Endothelial cell of umbilical vein (primary cell): Measurements from ENCODE around the gene THTPA. TPM values are rescaled to one million over a fixed set of nuclear protein-coding genes. Genes with fewer than 3 reads are reported as not detected.

ENCODE experiments used
- BruUV-seq: library from RNA; stranded (reverse); fragments of 400-500 nt; replicated peaks from 2 replicates; lab custom pipeline; 2021; lab: Mats Ljungman, UMichigan
- CTCF ChIA-PET: fragments of 300-600, 350-600 bp; sonication (Branson Sonifier 250); formaldehyde crosslinking; loops from one replicate; lab custom pipeline; 2021; ENCODE audit warnings: antibody characterized with exemption, inconsistent platforms; lab: Charles Lee
- POLR2A ChIA-PET: fragments of 300-600, 350-600 bp; sonication (Branson Sonifier 250); formaldehyde crosslinking; loops from one replicate; lab custom pipeline; 2021; ENCODE audit warnings: antibody characterized with exemption, inconsistent platforms; lab: Charles Lee
- DNase-seq: peaks from one replicate; pipeline ENCODE4 v3.0.0-alpha.2; 2011; ENCODE audit warnings: low read depth, low spot score
- FAIRE-seq: peaks from 2 replicates; lab custom pipeline; 2011; peaks lifted over from hg19 to GRCh38; lab: Jason Lieb, UNC
- H2AFZ ChIP-seq: 2 replicates; pipeline ENCODE4 v1.6.0; 2012; ENCODE audit warnings: low read depth, low read length, control low read depth, inconsistent platforms
- H3K27ac ChIP-seq: 2 replicates; pipeline ENCODE4 v1.5.1; 2011; ENCODE audit warnings: low read depth, mild to moderate bottlenecking, control low read depth, low read length, moderate library complexity; ENCODE audit not compliant: insufficient read depth
- H3K27me3 ChIP-seq, 2 experiments: 2 replicates each; pipeline versions ENCODE4 v1.6.0 to v1.6.1; 2011; ENCODE audit warnings: low read length in 2 of 2, mixed read lengths in 1 of 2; ENCODE audit not compliant: control insufficient read depth in 2 of 2, insufficient read depth in 2 of 2
- H3K36me3 ChIP-seq, 2 experiments: 2 replicates in 1 of 2; 3 replicates in 1 of 2; pipeline ENCODE4 v1.5.1; 2011; ENCODE audit warnings: low read length in 2 of 2, mild to moderate bottlenecking in 1 of 2, moderate library complexity in 1 of 2; ENCODE audit not compliant: control insufficient read depth in 2 of 2, insufficient read depth in 2 of 2; ENCODE audit errors: extremely low read depth in 1 of 2
- H3K4me1 ChIP-seq: 3 replicates; pipeline ENCODE4 v1.5.1; 2011; ENCODE audit warnings: mild to moderate bottlenecking, low read length; ENCODE audit not compliant: control insufficient read depth, insufficient read depth; ENCODE audit errors: extremely low read depth
- H3K4me2 ChIP-seq: 2 replicates; pipeline ENCODE4 v1.6.1; 2011; ENCODE audit warnings: low read length, control low read depth, mixed read lengths; ENCODE audit not compliant: insufficient read depth
- H3K4me3 ChIP-seq, 3 experiments: fragments of 200-600 bp in 1 of 3; sonication (generic), shearing (Covaris generic) in 1 of 3; replicated peaks in 1 of 3; 2 replicates each; pipeline ENCODE4 v1.5.1; 2011 to 2016; ENCODE audit warnings: control low read depth in 3 of 3, low read length in 3 of 3, mild to moderate bottlenecking in 2 of 3, inconsistent platforms in 1 of 3, low read depth in 1 of 3, moderate library complexity in 1 of 3; ENCODE audit not compliant: insufficient read depth in 1 of 3
- H3K79me2 ChIP-seq: 2 replicates; pipeline ENCODE4 v1.6.0; 2012; ENCODE audit warnings: low read length, inconsistent platforms; ENCODE audit not compliant: control insufficient read depth, insufficient read depth
- H3K9ac ChIP-seq: replicated peaks from 2 replicates; pipeline ENCODE3; 2011; ENCODE audit warnings: low read length, control low read depth; ENCODE audit not compliant: insufficient read depth; ENCODE audit errors: extremely low read depth
- H3K9me1 ChIP-seq: replicated peaks from 3 replicates; pipeline ENCODE4 v1.6.0; 2011; ENCODE audit warnings: mild to moderate bottlenecking, low read length; ENCODE audit not compliant: control insufficient read depth, insufficient read depth; ENCODE audit errors: extremely low read depth
- H3K9me3 ChIP-seq: replicated peaks from 2 replicates; pipeline ENCODE4 v1.5.1; 2012; ENCODE audit warnings: low read length, inconsistent platforms; ENCODE audit not compliant: control insufficient read depth, insufficient read depth
- H4K20me1 ChIP-seq: replicated peaks from 2 replicates; pipeline ENCODE3; 2011; ENCODE audit warnings: mild to moderate bottlenecking, low read length; ENCODE audit not compliant: control insufficient read depth, insufficient read depth; ENCODE audit errors: extremely low read depth
- CTCF ChIP-seq, 2 donors: IDR thresholded peaks; 1 replicate in 1 of 2; 2 replicates in 1 of 2; pipeline ENCODE4 v1.5.1; 2011; ENCODE audit warnings: low read length in 2 of 2, mild to moderate bottlenecking in 2 of 2, moderate library complexity in 2 of 2, control low read depth in 1 of 2, inconsistent platforms in 1 of 2, low read depth in 1 of 2; ENCODE audit not compliant: insufficient read depth in 1 of 2; ENCODE audit errors: extremely low read depth in 1 of 2
- EZH2 ChIP-seq: IDR thresholded peaks from 2 replicates; pipeline ENCODE4 v1.6.1; 2012; ENCODE audit warnings: borderline replicate concordance, low read depth, mild to moderate bottlenecking, moderate library complexity, low read length, inconsistent platforms; ENCODE audit not compliant: severe bottlenecking
- FOS ChIP-seq: IDR thresholded peaks from 2 replicates; pipeline ENCODE4 v1.6.1; 2011; ENCODE audit warnings: mild to moderate bottlenecking, low read length, moderate library complexity, borderline replicate concordance; ENCODE audit not compliant: insufficient read depth
- GATA2 ChIP-seq: IDR thresholded peaks from 2 replicates; pipeline ENCODE4 v1.7.0; 2011; ENCODE audit warnings: low read depth, mild to moderate bottlenecking, moderate library complexity, mixed read lengths, low read length; ENCODE audit not compliant: insufficient read length, insufficient read depth
- JUN ChIP-seq: IDR thresholded peaks from 2 replicates; pipeline ENCODE4 v1.6.1; 2011; ENCODE audit warnings: borderline replicate concordance, low read depth; ENCODE audit not compliant: insufficient read length, insufficient read depth
- MAX ChIP-seq: IDR thresholded peaks from 2 replicates; pipeline ENCODE4 v1.6.1; 2011; ENCODE audit not compliant: insufficient read depth, insufficient read length
- MYC ChIP-seq: IDR thresholded peaks from one replicate; pipeline ENCODE4 v1.6.1; 2011; ENCODE audit warnings: mild to moderate bottlenecking, low read depth, low read length
- POLR2A ChIP-seq: IDR thresholded peaks from 2 replicates; pipeline ENCODE4 v1.6.1; 2012; ENCODE audit warnings: low read depth, mild to moderate bottlenecking, control low read depth, low read length
- POLR2AphosphoS5 ChIP-seq: IDR thresholded peaks from 2 replicates; pipeline ENCODE4 v1.6.1; 2012; ENCODE audit warnings: low read depth, mild to moderate bottlenecking, control low read depth, low read length, moderate library complexity; ENCODE audit not compliant: insufficient read depth
- dilution Hi-C: fragments of 300-500 bp; cut with MboI; formaldehyde crosslinking; loops from one replicate; pipeline ENCODE4 v1.15.0; 2019; ENCODE audit warnings: low sequenced_read_pairs; ENCODE audit not compliant: extremely low pct_ligation_motif_present
- intact Hi-C: fragments of 100-400 bp; cut with micrococcal nuclease; formaldehyde crosslinking; loops from one replicate; pipeline ENCODE4 v1.10.0; 2022
- polyA plus RNA-seq, 4 experiments: library from polyadenylated mRNA; depleted of rRNA in 3 of 4; stranded (reverse) in 3 of 4; unstranded in 1 of 4; fragments of >200 nt; gene quantifications; 2 replicates each; pipeline versions ENCODE4 v1.2.1 to v1.2.3, GENCODE V29; 2011 to 2012; ENCODE audit warnings: missing spikeins in 1 of 4
- total RNA-seq: library from RNA; stranded (reverse); gene quantifications from 2 replicates; pipeline ENCODE4 v1.2.3, GENCODE V29; 2021

Gene THTPA
- total and polyA plus RNA-seq, 2 donors (not counting 3 experiments of a cell fraction or from before 2014, with no cell fraction given), result 10.8 to 12.5 TPM

GRCh38 chr14:23525611-23526010 is 30.5 kb upstream of the THTPA start:
- intact Hi-C loops, result no loop called here
- TF ChIP-seq POLR2AphosphoS5, result no peak
- TF ChIP-seq EZH2, result no peak
- no peak for TF ChIP-seq MAX
- TF ChIP-seq POLR2A, result no peak
- no peak for TF ChIP-seq CTCF (IDR thresholded peaks at IDR 0.05; ENCODE audit: extremely low read depth in 1 of 2, insufficient read depth in 1 of 2, low read depth in 1 of 2, low read length in 2 of 2)
- no peak for TF ChIP-seq MYC
- TF ChIP-seq JUN, result no peak
- no peak for TF ChIP-seq GATA2
- TF ChIP-seq FOS, result no peak
- H3K4me1 ChIP-seq, result no peaks in the 10 kb centered on the region
- ChIA-PET POLR2A (no interaction called here), CTCF (interaction anchor here (3.0 kb wide), 1 partner anchor 34 kb away, joined by 13 read pairs; no protein-coding TSS in a partner anchor)
- no peak for FAIRE-seq
- H3K36me3 ChIP-seq, result no peaks in the 10 kb centered on the region
- H3K79me2 ChIP-seq, result no peaks in the 10 kb centered on the region
- H4K20me1 ChIP-seq, result no peaks in the 10 kb centered on the region
- H3K9me1 ChIP-seq, result no peaks in the 10 kb centered on the region
- no peaks in the 10 kb centered on the region for H3K9me3 ChIP-seq
- H3K27ac ChIP-seq, result no peak overlapping the region
- H3K4me2 ChIP-seq, result no peak overlapping the region
- H3K9ac ChIP-seq, result no peak overlapping the region
- no peaks in the 10 kb centered on the region for H3K27me3 ChIP-seq
- no peak for DNase-seq
- dilution Hi-C loops, result no loop called here
- BruUV-seq, result no TSS peak
- no peak overlapping the region for H3K4me3 ChIP-seq
- H2AFZ ChIP-seq, result no peak overlapping the region
